Effector CD4-positive, alpha-beta T cell (primary cell): ENCODE data around the gene SH3BGR.

Experiments used
- DNase-seq: peaks from one replicate; pipeline ENCODE4 v3.0.0-alpha.2; 2020

Gene SH3BGR

GRCh38 chr21:39555911-39556590 lies 104.3 kb downstream of the SH3BGR start:
- no peak for DNase-seq

DNA sequence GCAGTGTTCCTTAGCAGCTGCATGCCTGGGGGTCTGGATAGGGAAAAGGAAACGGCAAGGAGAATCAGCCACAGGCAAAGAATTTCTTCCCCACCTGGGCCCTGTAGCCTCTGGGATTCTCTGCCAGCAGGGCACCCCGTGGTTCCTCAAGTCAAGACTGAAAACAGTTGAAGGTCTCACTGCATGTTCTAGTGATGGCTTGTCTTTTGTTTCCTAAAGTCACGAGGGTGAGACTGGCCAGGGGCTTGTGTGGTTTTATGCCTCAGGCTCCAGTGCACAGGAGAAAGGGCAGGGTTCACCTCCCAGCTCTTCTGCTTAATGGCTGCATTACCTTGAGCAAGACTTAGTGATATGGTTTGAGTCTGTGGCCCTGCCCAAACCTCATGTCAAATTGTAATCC lies 107.7 kb downstream of the SH3BGR start:
- DNase-seq = no peak

DNA sequence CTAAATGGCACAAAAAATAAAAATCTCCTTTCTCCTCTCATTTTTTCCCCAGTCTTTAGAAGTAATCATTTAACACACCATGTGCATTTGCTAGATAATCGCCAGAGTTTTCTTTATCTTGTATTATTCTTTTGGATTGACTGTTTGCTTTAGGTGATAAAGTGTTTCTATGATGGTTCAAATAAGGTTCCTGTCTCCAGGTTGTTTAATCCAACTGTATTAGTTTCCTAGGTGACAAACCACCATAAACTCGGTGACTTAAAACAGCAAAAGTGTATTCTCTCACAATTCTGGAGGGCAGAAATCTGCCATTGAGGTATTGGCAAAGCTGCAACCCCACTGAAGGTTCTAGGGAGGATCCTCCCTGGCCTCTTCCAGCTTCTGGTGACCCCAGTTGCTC lies 109.4 kb downstream of the SH3BGR start:
- no peak for DNase-seq

- DNase-seq = no peak
These were observed 111.3 kb downstream of the SH3BGR start for GRCh38 chr21:39562791-39563770.

GRCh38 chr21:39564200-39564599 lies 112.4 kb downstream of the SH3BGR start:
- no peak for DNase-seq
